RWPE2 (cell line): ENCODE results near the gene MAPT.
A peak's percentile ranks its signal among the peaks of the same experiment; 100 is the strongest.

Experiments used
- ATAC-seq: fragments of 200-7000 bp; cut with Tn5 transposase; 3 replicates; pipeline ENCODE4 v1.9.1; 2021; ENCODE audit warnings: low read depth
- DNase-seq: peaks from one replicate; pipeline ENCODE4 v3.0.0-alpha.2; 2020; ENCODE audit warnings: low spot score
- H3K27ac ChIP-seq: fragments of 450-650 bp; 2 replicates; pipeline ENCODE4 v1.5.1; 2017; ENCODE audit warnings: mild to moderate bottlenecking; ENCODE audit not compliant: poor library complexity, severe bottlenecking
- H3K27me3 ChIP-seq: fragments of 250-450 bp; sonication (Bioruptor Pico); 2 replicates; pipeline ENCODE4 v1.5.1; 2021; ENCODE audit warnings: mild to moderate bottlenecking, moderate library complexity; ENCODE audit not compliant: insufficient read depth, poor library complexity, severe bottlenecking
- H3K36me3 ChIP-seq: fragments of 250-450 bp; sonication (Bioruptor Pico); 2 replicates; pipeline ENCODE4 v1.5.1; 2020; ENCODE audit warnings: low read depth, mild to moderate bottlenecking, moderate library complexity
- H3K4me1 ChIP-seq: fragments of 250-450 bp; sonication (Bioruptor Pico); 2 replicates; pipeline ENCODE4 v1.5.1; 2021; ENCODE audit warnings: mild to moderate bottlenecking, moderate library complexity; ENCODE audit not compliant: insufficient read depth, poor library complexity, severe bottlenecking
- H3K4me3 ChIP-seq: fragments of 250-450 bp; sonication (Bioruptor Pico); 2 replicates; pipeline ENCODE4 v1.5.1; 2021; ENCODE audit warnings: mild to moderate bottlenecking, moderate library complexity; ENCODE audit not compliant: severe bottlenecking
- H3K9me3 ChIP-seq: fragments of 250-450 bp; sonication (Bioruptor Pico); 2 replicates; pipeline ENCODE4 v1.5.1; 2021; ENCODE audit warnings: mild to moderate bottlenecking, moderate library complexity; ENCODE audit not compliant: severe bottlenecking
- CTCF ChIP-seq: fragments of 450-650 bp; IDR thresholded peaks from one replicate; pipeline ENCODE4 v1.5.1; 2017; ENCODE audit warnings: mild to moderate bottlenecking, moderate library complexity; ENCODE audit not compliant: poor library complexity, severe bottlenecking

Gene MAPT

GRCh38 chr17:46053911-46054534 lies 159.7 kb downstream of the MAPT start:
- H3K27ac ChIP-seq: no peak overlapping the region
- H3K4me1 ChIP-seq: peaks cover 15% of the 10 kb centered on the region
- no peaks in the 10 kb centered on the region for H3K9me3 ChIP-seq
- no peak for TF ChIP-seq CTCF
- H3K4me3 ChIP-seq: no peak overlapping the region
- H3K27me3 ChIP-seq: no peaks in the 10 kb centered on the region
- peaks cover 56% of the 10 kb centered on the region for H3K36me3 ChIP-seq
- ATAC-seq (0 out of 3 replicates have a peak, but pooled peaks have one; percentile 24), DNase-seq (no peak)

GRCh38 chr17:46056800-46057304 lies 162.5 kb downstream of the MAPT start:
- Histone ChIP-seq H3K4me1 (peaks cover 15% of the 10 kb centered on the region), H3K4me3 (no peak overlapping the region), H3K27ac (peak overlapping the region; percentile 53), H3K9me3 (no peaks in the 10 kb centered on the region), H3K27me3 (no peaks in the 10 kb centered on the region), H3K36me3 (peaks cover 49% of the 10 kb centered on the region)
- ATAC-seq: peak; percentile 83
- DNase-seq: no peak
- no peak for TF ChIP-seq CTCF

- H3K27ac ChIP-seq: peak overlapping the region; percentile 53
- ATAC-seq: peak; percentile 19; the same call in 2 of the 3 replicates
- TF ChIP-seq CTCF: no peak
- no peaks in the 10 kb centered on the region for H3K9me3 ChIP-seq
- H3K4me3 ChIP-seq: no peak overlapping the region
- peaks cover 15% of the 10 kb centered on the region for H3K4me1 ChIP-seq
- H3K36me3 ChIP-seq: peaks cover 51% of the 10 kb centered on the region
- H3K27me3 ChIP-seq: no peaks in the 10 kb centered on the region
- no peak for DNase-seq
Observed at GRCh38 chr17:46057366-46057765, 163.0 kb downstream of the MAPT start.

- Histone ChIP-seq H3K27ac (no peak overlapping the region), H3K4me1 (peaks cover 24% of the 10 kb centered on the region), H3K9me3 (no peaks in the 10 kb centered on the region), H3K36me3 (peaks cover 51% of the 10 kb centered on the region), H3K4me3 (no peak overlapping the region), H3K27me3 (no peaks in the 10 kb centered on the region)
- no peak for ATAC-seq
- TF ChIP-seq CTCF: no peak
- DNase-seq: no peak
Observed at GRCh38 chr17:46059486-46059885, 165.1 kb downstream of the MAPT start.

- DNase-seq (no peak), ATAC-seq (no peak)
- no peak for TF ChIP-seq CTCF
- peaks cover 24% of the 10 kb centered on the region for H3K4me1 ChIP-seq
- no peaks in the 10 kb centered on the region for H3K27me3 ChIP-seq
- peaks cover 53% of the 10 kb centered on the region for H3K36me3 ChIP-seq
- H3K4me3 ChIP-seq: no peak overlapping the region
- H3K27ac ChIP-seq: no peak overlapping the region
- H3K9me3 ChIP-seq: no peaks in the 10 kb centered on the region
Observed at GRCh38 chr17:46060461-46060860, 166.1 kb downstream of the MAPT start.
